Measurements from ENCODE around the gene SBF2.

SBF2 gene

GRCh38 chr11:9852465-9852864, 441.6 kb downstream of the SBF2 start:
- no peak overlapping the region for H3K4me3 ChIP-seq (ENCODE audit: low read depth, low read length)
- DNase-seq (ENCODE audit: low read depth): no peak
- TF ChIP-seq POLR2A (IDR thresholded peaks at IDR 0.05; ENCODE audit: extremely low read depth, insufficient read length) (no peak), MYC (IDR thresholded peaks at IDR 0.05; ENCODE audit: low read depth, low read length) (no peak), MAX (IDR thresholded peaks at IDR 0.05; ENCODE audit: low read depth, low read length) (no peak), CTCF (IDR thresholded peaks at IDR 0.05; ENCODE audit: low read depth, low read length) (no peak)

- no peak overlapping the region for H3K4me3 ChIP-seq (ENCODE audit: low read depth, low read length)
- TF ChIP-seq POLR2A (IDR thresholded peaks at IDR 0.05; ENCODE audit: extremely low read depth, insufficient read length) (no peak), MYC (IDR thresholded peaks at IDR 0.05; ENCODE audit: low read depth, low read length) (no peak), CTCF (IDR thresholded peaks at IDR 0.05; ENCODE audit: low read depth, low read length) (no peak)
- DNase-seq (ENCODE audit: low read depth): no peak
Measured at GRCh38 chr11:9851366-9851765, 442.7 kb downstream of the SBF2 start.

GRCh38 chr11:9850224-9850895, 443.7 kb downstream of the SBF2 start:
- no peak for TF ChIP-seq CTCF (IDR thresholded peaks at IDR 0.05; ENCODE audit: low read depth, low read length)
- TF ChIP-seq MYC (IDR thresholded peaks at IDR 0.05; ENCODE audit: low read depth, low read length): no peak
- TF ChIP-seq POLR2A (IDR thresholded peaks at IDR 0.05; ENCODE audit: extremely low read depth, insufficient read length): no peak
- TF ChIP-seq MAX (IDR thresholded peaks at IDR 0.05; ENCODE audit: low read depth, low read length): no peak
- no peak for DNase-seq (ENCODE audit: low read depth)
- H3K4me3 ChIP-seq (ENCODE audit: low read depth, low read length): no peak overlapping the region

- no peak overlapping the region for H3K4me3 ChIP-seq (ENCODE audit: low read depth, low read length)
- no peak for TF ChIP-seq MYC (IDR thresholded peaks at IDR 0.05; ENCODE audit: low read depth, low read length)
- TF ChIP-seq CTCF (IDR thresholded peaks at IDR 0.05; ENCODE audit: low read depth, low read length): no peak
- no peak for TF ChIP-seq MAX (IDR thresholded peaks at IDR 0.05; ENCODE audit: low read depth, low read length)
- TF ChIP-seq POLR2A (IDR thresholded peaks at IDR 0.05; ENCODE audit: extremely low read depth, insufficient read length): no peak
Measured at GRCh38 chr11:9849389-9849788, 444.6 kb downstream of the SBF2 start.

GRCh38 chr11:9847636-9848035, 446.4 kb downstream of the SBF2 start:
- H3K4me3 ChIP-seq (ENCODE audit: low read depth, low read length): no peak overlapping the region
- no peak for TF ChIP-seq MYC (IDR thresholded peaks at IDR 0.05; ENCODE audit: low read depth, low read length)
- TF ChIP-seq POLR2A (IDR thresholded peaks at IDR 0.05; ENCODE audit: extremely low read depth, insufficient read length): no peak
- TF ChIP-seq MAX (IDR thresholded peaks at IDR 0.05; ENCODE audit: low read depth, low read length): no peak
- no peak for TF ChIP-seq CTCF (IDR thresholded peaks at IDR 0.05; ENCODE audit: low read depth, low read length)
- DNase-seq (ENCODE audit: low read depth): no peak

More at GRCh38 chr11:9849389-9849788, 444.6 kb downstream of the SBF2 start:
- DNase-seq (ENCODE audit: low read depth): peak; percentile 31
